ENCODE data around the gene SP140.
"Not testable (repeated sequence)": the region's sequence is repeated elsewhere in the genome, so short reads cannot be mapped to it uniquely, and the experiment has no call there.

SP140 gene

GRCh38 chr2:230295192-230295591 is 69.7 kb downstream of the SP140 start:
- DNase-seq, result no peak

- DNase-seq, result no peak
These were observed 71.4 kb downstream of the SP140 start for GRCh38 chr2:230296917-230297316.

GRCh38 chr2:230299618-230300017 is 74.1 kb downstream of the SP140 start:
- DNase-seq, result no peak

GRCh38 chr2:230305416-230306275 is 80.1 kb downstream of the SP140 start:
- no peak for DNase-seq

- no peak for DNase-seq
These were observed 80.9 kb downstream of the SP140 start for GRCh38 chr2:230306474-230306873.

- DNase-seq, result no peak
These were observed 81.9 kb downstream of the SP140 start for GRCh38 chr2:230307485-230307884.

GRCh38 chr2:230308402-230309000 is 83.0 kb downstream of the SP140 start:
- no peak for DNase-seq

GRCh38 chr2:230310792-230311191 is 85.3 kb downstream of the SP140 start:
- not testable (repeated sequence) for DNase-seq

- not testable (repeated sequence) for DNase-seq
These were observed 86.1 kb downstream of the SP140 start for GRCh38 chr2:230311634-230312033.

GRCh38 chr2:230312638-230313037 is 87.1 kb downstream of the SP140 start:
- DNase-seq, result no peak

GRCh38 chr2:230317366-230317765 is 91.8 kb downstream of the SP140 start:
- DNase-seq, result no peak

GRCh38 chr2:230318190-230319121 is 92.9 kb downstream of the SP140 start:
- peak in 1 of 2 donors; percentile 36 for DNase-seq

GRCh38 chr2:230319211-230319862 is 93.8 kb downstream of the SP140 start:
- DNase-seq, result peak; percentile 78 to 89

- no peak for DNase-seq
These were observed 95.5 kb downstream of the SP140 start for GRCh38 chr2:230321031-230321430.

- no peak for DNase-seq
These were observed 97.2 kb downstream of the SP140 start for GRCh38 chr2:230322561-230323384.

GRCh38 chr2:230323385-230324106 is 98.0 kb downstream of the SP140 start:
- DNase-seq, result no peak

- DNase-seq, result no peak
These were observed 99.0 kb downstream of the SP140 start for GRCh38 chr2:230324503-230324902.

- DNase-seq, result no peak
These were observed 100.0 kb downstream of the SP140 start for GRCh38 chr2:230325316-230326243.

- peak; percentile 83 to 88 for DNase-seq
These were observed 101.2 kb downstream of the SP140 start, which contains the start of gene SP140L for GRCh38 chr2:230326453-230327417. Gene SP140L, plus strand, starts transcription at chr2:230327193. Its CDS starts 77 bp downstream, at chr2:230327270.
